ENCODE data around the gene ZNF23. TPM values are rescaled to one million over a fixed set of nuclear protein-coding genes. Genes with fewer than 3 reads are reported as not detected.

ZNF23 gene
- polyA plus RNA-seq, 1 experiment, result 14.8 TPM

DNA sequence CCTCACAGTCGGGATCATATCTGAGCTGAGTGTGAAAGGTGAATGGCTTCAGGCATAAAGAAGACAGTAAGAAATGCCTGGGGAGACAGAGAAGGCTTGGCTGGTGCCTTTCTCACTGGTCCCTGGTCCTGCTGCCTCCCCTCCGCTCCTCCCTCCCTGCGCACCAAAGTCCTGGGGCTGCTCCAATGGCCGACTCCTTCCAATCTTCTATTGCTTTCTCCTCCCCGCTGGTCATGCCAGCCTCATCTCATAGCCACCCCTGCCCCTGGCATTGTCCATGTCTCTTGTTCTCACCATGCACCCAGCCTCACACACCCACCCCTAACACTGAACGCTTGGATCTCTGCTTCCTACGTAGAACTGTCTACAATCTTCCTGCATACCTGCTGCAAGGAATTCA lies 38.2 kb downstream of the ZNF23 start:
- no peaks in the 10 kb centered on the region; the same call in 1 of the 2 replicates for H3K9me3 ChIP-seq (ENCODE audit: control insufficient read depth, insufficient read depth, low read length)
- no peak overlapping the region for H3K4me3 ChIP-seq (ENCODE audit: low read depth, low read length)
- CTCF ChIA-PET, result interaction anchor here (1.1 to 1.8 kb wide), 2 partner anchors 11 to 76 kb away, joined by 3 to 7 read pairs; no protein-coding TSS in a partner anchor
- TF ChIP-seq, protein P1, sequence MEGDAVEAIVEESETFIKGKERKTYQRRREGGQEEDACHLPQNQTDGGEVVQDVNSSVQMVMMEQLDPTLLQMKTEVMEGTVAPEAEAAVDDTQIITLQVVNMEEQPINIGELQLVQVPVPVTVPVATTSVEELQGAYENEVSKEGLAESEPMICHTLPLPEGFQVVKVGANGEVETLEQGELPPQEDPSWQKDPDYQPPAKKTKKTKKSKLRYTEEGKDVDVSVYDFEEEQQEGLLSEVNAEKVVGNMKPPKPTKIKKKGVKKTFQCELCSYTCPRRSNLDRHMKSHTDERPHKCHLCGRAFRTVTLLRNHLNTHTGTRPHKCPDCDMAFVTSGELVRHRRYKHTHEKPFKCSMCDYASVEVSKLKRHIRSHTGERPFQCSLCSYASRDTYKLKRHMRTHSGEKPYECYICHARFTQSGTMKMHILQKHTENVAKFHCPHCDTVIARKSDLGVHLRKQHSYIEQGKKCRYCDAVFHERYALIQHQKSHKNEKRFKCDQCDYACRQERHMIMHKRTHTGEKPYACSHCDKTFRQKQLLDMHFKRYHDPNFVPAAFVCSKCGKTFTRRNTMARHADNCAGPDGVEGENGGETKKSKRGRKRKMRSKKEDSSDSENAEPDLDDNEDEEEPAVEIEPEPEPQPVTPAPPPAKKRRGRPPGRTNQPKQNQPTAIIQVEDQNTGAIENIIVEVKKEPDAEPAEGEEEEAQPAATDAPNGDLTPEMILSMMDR (IDR thresholded peaks at IDR 0.05; ENCODE audit: low read depth, low read length), result no peak
- H3K27me3 ChIP-seq (ENCODE audit: control insufficient read depth, insufficient read depth, low read length), result peaks cover 16% of the 10 kb centered on the region
- no peak for DNase-seq (ENCODE audit: low read depth, low spot score)
- H3K27ac ChIP-seq (ENCODE audit: low read depth, low read length), result no peak overlapping the region
- POLR2A ChIA-PET, result no interaction called here

DNA sequence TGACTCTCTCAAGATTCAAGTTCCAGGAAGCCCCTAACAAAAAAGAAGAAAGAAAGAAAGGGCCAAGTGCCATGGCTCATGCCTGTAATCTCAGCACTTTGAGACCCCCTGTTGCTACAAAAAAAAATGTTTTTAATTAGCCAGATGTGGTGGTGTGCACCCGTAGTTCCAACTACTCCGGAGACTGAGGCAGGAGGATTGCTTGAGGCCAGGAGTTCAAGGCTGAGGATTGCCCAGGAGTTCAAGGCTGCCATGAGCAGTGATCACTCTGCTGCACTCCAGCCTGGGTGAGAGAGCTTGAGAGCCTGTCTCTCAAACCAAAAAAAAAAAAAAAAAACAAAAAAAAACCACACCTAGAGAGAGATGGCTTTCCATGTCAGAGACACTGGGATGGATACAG lies 39.0 kb downstream of the ZNF23 start:
- POLR2A ChIA-PET, result no interaction called here
- DNase-seq (ENCODE audit: low read depth, low spot score), result no peak
- no peaks in the 10 kb centered on the region; the same call in 1 of the 2 replicates for H3K9me3 ChIP-seq (ENCODE audit: control insufficient read depth, insufficient read depth, low read length)
- peaks cover 20% of the 10 kb centered on the region for H3K27me3 ChIP-seq (ENCODE audit: control insufficient read depth, insufficient read depth, low read length)
- no peak overlapping the region for H3K27ac ChIP-seq (ENCODE audit: low read depth, low read length)
- no peak overlapping the region for H3K4me3 ChIP-seq (ENCODE audit: low read depth, low read length)
- CTCF ChIA-PET, result interaction anchor here (0.6 to 1.8 kb wide), 3 partner anchors 10 to 186 kb away, joined by 3 to 7 read pairs (median 3); no protein-coding TSS in a partner anchor
- TF ChIP-seq, protein P1 (IDR thresholded peaks at IDR 0.05; ENCODE audit: low read depth, low read length), result no peak

DNA sequence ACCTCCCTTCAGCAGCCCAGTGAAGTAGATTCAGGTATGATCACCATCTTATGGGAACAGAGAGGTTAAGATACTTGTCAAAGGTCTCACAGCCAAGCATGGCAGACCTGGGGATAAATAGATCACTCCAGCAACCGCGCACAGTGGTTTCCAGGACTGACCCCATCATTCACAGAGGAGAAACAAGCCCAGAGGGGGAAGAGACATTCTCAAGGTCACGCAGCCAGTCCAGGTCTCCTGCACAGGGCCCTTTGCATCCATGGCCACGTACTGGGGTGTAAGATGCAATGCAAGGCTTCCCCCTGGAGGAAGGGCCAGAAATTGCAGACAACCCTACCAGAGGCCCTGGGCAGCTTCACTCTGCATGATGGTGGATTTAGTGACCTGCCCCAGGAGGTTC lies 40.1 kb downstream of the ZNF23 start:
- no peak for DNase-seq (ENCODE audit: low read depth, low spot score)
- ChIA-PET POLR2A (no interaction called here), CTCF (interaction anchor here (0.6 to 0.9 kb wide), 2 partner anchors 7 to 10 kb away, joined by 3 to 4 read pairs; no protein-coding TSS in a partner anchor)
- TF ChIP-seq, protein P1 (IDR thresholded peaks at IDR 0.05; ENCODE audit: low read depth, low read length), result peak; percentile 24
- peaks cover 20% of the 10 kb centered on the region for H3K27me3 ChIP-seq (ENCODE audit: control insufficient read depth, insufficient read depth, low read length)
- no peaks in the 10 kb centered on the region; the same call in 1 of the 2 replicates for H3K9me3 ChIP-seq (ENCODE audit: control insufficient read depth, insufficient read depth, low read length)
- H3K4me3 ChIP-seq (ENCODE audit: low read depth, low read length), result no peak overlapping the region
- H3K27ac ChIP-seq (ENCODE audit: low read depth, low read length), result no peak overlapping the region

DNA sequence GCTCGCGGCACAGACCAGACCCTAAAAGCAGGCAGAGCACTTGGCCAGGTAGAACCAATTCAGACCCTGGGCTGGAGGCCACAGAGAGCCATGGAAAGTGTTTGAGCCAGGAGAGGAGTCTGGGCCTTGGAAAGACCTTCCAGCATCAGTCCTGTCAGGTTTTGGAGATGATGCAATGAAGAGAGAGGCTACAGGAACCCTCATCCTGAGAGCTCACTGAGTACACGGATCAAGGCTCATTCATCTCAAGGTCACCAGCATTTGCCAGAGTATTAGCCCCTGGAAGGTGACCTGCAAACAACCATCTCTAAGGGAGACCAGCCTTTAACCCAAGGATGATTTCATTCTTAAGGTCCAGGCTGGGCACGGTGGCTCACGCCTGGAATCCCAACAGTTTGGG lies 48.0 kb downstream of the ZNF23 start:
- Histone ChIP-seq H3K27ac (ENCODE audit: low read depth, low read length) (no peak overlapping the region), H3K9me3 (ENCODE audit: control insufficient read depth, insufficient read depth, low read length) (no peaks in the 10 kb centered on the region; the same call in 1 of the 2 replicates), H3K27me3 (ENCODE audit: control insufficient read depth, insufficient read depth, low read length) (peaks cover 17% of the 10 kb centered on the region), H3K4me3 (ENCODE audit: low read depth, low read length) (no peak overlapping the region)
- ChIA-PET POLR2A (no interaction called here), CTCF (interaction anchor here (0.5 to 10.8 kb wide), 9 partner anchors 10 to 286 kb away, joined by 3 to 316 read pairs (median 8); partner anchors contain the start of gene ZNF23)
- TF ChIP-seq, protein P1 (IDR thresholded peaks at IDR 0.05; ENCODE audit: low read depth, low read length), result no peak
- no peak for DNase-seq (ENCODE audit: low read depth, low spot score)

DNA sequence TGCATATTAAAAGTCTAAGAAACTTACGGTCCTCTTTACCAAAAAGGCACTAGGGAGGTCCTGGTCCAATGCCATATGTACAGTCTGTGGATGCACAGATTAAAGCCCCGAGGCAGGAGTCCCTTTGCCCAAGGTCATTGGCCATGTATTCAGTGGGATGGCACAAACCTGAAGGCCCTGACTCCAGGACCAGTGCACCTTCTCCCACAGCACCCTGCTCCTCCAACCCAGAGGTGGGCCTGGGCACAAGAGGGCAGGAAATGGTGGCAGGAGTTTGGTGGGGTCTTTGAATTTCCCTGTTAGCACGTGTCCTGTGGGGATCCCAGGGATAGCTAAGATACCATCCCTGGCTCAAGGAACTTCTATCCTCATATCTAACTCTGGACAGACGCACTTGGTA lies 48.7 kb downstream of the ZNF23 start:
- TF ChIP-seq, protein P1 (IDR thresholded peaks at IDR 0.05; ENCODE audit: low read depth, low read length), result no peak
- Histone ChIP-seq H3K27me3 (ENCODE audit: control insufficient read depth, insufficient read depth, low read length) (peaks cover 19% of the 10 kb centered on the region), H3K4me3 (ENCODE audit: low read depth, low read length) (no peak overlapping the region), H3K9me3 (ENCODE audit: control insufficient read depth, insufficient read depth, low read length) (no peaks in the 10 kb centered on the region; the same call in 1 of the 2 replicates), H3K27ac (ENCODE audit: low read depth, low read length) (no peak overlapping the region)
- CTCF ChIA-PET, result interaction anchor here (0.6 to 10.8 kb wide), 29 partner anchors 9 to 198 kb away, joined by 3 to 316 read pairs (median 4); partner anchors contain the start of genes TAT and ZNF23
- DNase-seq (ENCODE audit: low read depth, low spot score), result no peak
- POLR2A ChIA-PET, result no interaction called here
